GM18511 (cell line): ENCODE results near the gene LACRT.
"Not testable (repeated sequence)": the region's sequence is repeated elsewhere in the genome, so short reads cannot be mapped to it uniquely, and the experiment has no call there.

Experiments used
- ATAC-seq: cut with Tn5 transposase; IDR thresholded peaks from one replicate; pipeline ENCODE4 v1.9.1; 2021; ENCODE audit warnings: mild to moderate bottlenecking, moderate library complexity; ENCODE audit not compliant: unreplicated experiment

The LACRT gene, protein sequence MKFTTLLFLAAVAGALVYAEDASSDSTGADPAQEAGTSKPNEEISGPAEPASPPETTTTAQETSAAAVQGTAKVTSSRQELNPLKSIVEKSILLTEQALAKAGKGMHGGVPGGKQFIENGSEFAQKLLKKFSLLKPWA

GRCh38 chr12:54634795-54635194 lies at the start of gene LACRT:
TSS of gene LACRT (minus strand) at chr12:54634895. CDS start at chr12:54634841, 54 bp downstream.
- ATAC-seq: no peak

DNA sequence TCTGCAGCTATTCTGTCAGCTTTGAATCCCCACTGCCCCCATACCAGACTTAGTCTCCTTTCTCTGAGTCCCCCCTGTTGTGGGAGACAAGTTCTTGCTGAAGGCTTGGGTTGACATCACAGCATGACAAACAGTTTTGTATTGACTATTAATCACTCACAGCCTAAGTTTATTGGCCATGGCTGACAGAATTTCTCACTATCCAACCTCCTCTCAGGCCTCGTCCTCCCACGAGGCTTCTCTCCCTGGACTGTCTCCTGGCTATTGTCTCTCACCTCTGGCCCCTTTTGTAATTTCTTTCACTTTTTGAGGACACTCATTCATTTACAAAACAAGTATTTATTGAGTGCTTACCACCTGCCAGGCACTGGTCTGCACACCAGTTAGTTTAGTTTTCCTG lies 48.7 kb upstream of the LACRT start:
- ATAC-seq: no peak

DNA sequence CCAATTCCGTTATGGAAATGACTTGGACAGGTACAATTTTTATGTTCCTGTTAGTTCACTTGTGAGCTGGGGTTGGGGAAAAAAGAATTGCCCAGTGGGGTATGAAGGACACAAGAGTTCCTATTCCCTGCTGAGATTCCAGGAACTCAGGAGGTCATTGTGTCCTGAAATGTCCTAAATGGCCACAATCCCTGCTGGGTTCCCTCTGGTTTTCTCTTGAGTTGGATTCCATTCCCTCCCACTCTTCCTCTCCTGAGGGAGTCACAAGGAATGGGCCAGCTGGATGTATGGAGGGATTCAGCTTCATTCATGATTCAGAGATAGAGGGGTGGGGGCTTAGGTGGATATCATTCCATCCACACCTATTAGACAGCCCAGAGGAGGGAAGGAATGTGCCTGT lies 48.0 kb upstream of the LACRT start:
- ATAC-seq: no peak

DNA sequence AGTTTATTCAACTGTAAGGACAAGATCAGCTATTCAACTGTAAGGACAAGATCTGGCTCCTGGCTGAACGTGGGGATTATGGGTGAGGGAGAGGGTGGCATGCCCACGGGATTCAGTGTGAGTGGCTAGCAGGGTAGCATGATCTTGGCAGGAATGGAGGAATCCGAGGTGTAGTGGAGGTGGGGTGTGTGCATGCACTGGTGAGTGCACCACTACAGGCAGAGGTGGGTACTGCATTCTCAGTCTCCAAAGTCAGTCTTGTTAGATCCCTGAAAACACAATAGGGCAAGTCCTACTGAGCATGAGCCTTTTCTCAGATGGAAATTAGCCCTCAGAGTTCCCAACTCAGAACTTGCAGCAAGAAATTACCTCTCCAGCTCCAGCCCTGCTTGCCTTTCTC lies 45.7 kb upstream of the LACRT start:
- peak; percentile 77 for ATAC-seq

GRCh38 chr12:54678131-54678530 lies 43.4 kb upstream of the LACRT start:
- no peak for ATAC-seq

GRCh38 chr12:54667945-54668344 lies 33.2 kb upstream of the LACRT start:
- no peak for ATAC-seq

DNA sequence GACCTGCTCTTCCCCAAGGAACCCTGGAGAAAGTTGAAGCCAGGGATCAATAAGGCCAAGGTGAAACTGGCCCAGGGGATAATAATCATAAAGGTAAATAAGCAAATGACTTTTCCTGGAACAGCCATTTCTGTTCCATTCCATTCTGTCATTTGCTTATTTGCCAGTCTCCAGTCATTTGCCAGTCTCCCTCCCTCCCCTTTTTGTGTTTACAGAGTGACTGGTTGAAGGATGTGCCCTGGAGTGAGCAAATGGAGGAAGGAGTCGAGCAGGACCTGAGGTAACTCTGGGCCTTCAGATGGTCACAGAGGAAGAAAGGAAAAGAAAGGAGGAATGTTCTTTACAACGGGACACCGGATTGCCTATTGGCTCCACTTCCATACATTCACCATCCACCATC lies 31.3 kb upstream of the LACRT start:
- no peak for ATAC-seq

- not testable (repeated sequence) for ATAC-seq
Observed at GRCh38 chr12:54665022-54665635, 30.4 kb upstream of the LACRT start.

DNA sequence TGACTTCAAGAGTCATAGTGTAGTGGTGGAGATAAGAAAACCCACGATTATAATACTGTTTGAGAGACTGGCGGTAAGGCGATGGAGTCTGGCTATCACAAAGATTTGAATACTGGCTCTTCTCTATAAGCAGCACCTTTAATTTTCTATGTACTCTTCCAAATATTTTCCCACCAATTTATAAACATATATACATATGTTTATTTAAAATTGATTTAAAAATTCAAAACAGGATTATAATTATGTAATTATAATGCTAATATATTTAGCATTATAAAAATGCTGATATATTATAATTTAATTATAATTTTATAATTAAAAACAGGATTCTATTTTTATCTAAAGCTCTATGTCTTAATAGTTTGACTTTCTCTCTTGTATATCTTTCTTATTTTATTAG lies 28.9 kb upstream of the LACRT start:
- no peak for ATAC-seq

DNA sequence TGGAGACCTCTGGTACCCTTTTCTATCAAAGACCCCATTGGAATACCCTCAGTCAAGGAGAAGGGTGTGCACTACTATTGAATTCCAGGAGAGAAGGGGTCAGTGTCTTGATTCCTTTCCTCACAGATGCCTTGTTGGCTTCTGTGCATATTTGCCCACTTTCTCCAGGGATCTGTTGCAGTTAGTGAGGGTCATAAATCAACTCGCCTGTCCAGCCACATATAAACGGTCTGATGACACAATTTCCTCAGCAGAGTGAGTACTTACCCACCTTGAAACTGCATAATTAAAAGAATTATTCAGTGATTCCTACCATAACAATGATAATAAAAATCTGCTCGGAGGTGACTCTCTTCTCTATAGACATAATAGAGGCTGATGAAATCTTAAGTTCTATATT lies 27.3 kb upstream of the LACRT start:
- ATAC-seq: no peak

- ATAC-seq: peak; percentile 75
Observed at GRCh38 chr12:54661048-54661447, 26.4 kb upstream of the LACRT start.

GRCh38 chr12:54660320-54660962 lies 25.7 kb upstream of the LACRT start:
- no peak for ATAC-seq

- peak; percentile 78 for ATAC-seq
Observed at GRCh38 chr12:54658306-54659264, 23.9 kb upstream of the LACRT start.

- no peak for ATAC-seq
Observed at GRCh38 chr12:54657105-54657607, 22.5 kb upstream of the LACRT start.

DNA sequence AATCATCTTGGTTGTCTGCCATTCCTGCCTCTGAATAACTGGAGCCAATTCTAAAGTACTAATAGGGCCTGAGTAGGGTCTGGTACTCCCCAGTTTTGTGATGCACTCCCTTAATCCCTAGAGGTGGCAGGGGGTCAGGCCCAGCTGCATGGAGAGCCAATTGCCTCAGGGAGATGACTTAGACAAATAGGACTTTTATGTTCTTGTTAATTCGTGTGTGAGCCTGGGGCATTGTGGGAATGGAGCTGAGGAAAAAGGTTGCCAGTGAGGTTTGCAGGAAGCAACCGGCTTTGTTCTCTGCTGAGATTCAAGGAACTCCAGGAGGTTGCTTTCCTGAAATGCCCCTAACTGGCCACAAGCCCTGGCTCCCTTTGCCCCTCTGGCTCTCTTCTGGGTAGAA lies 20.2 kb upstream of the LACRT start:
- ATAC-seq: no peak

GRCh38 chr12:54653025-54653424 lies 18.3 kb upstream of the LACRT start:
- ATAC-seq: no peak

- ATAC-seq: no peak
Observed at GRCh38 chr12:54650889-54651288, 16.2 kb upstream of the LACRT start.

- no peak for ATAC-seq
Observed at GRCh38 chr12:54650409-54650808, 15.7 kb upstream of the LACRT start.

GRCh38 chr12:54649825-54650224 lies 15.1 kb upstream of the LACRT start:
- no peak for ATAC-seq

GRCh38 chr12:54648265-54648664 lies 13.6 kb upstream of the LACRT start, which contains the start of gene DCD:
TSS of gene DCD (minus strand) at chr12:54648365. CDS start at chr12:54648303, 62 bp downstream.
- ATAC-seq: no peak

- peak; percentile 49 for ATAC-seq
Observed at GRCh38 chr12:54641554-54641953, 6.9 kb upstream of the LACRT start.
